ENCODE data around the gene ISY1.
"Not testable (repeated sequence)": the region's sequence is repeated elsewhere in the genome, so short reads cannot be mapped to it uniquely, and the experiment has no call there.

Gene ISY1

GRCh38 chr3:129173206-129173605 lies 12.3 kb upstream of the ISY1 start:
- Histone ChIP-seq H3F3A (ENCODE audit: low read depth) (peaks cover 4% of the 10 kb centered on the region; the same call in 1 of the 2 replicates), H3K36me3 (ENCODE audit: insufficient read depth, low read length) (peaks cover 48% of the 10 kb centered on the region), H3K9ac (ENCODE audit: low read depth, low read length, poor library complexity, severe bottlenecking) (no peak overlapping the region)

GRCh38 chr3:129166579-129167332 lies 5.9 kb upstream of the ISY1 start:
- H3K9ac ChIP-seq (ENCODE audit: low read depth, low read length, poor library complexity, severe bottlenecking): no peak overlapping the region
- no peak overlapping the region for H3K4me3 ChIP-seq (ENCODE audit: low read length, poor library complexity, severe bottlenecking)
- no peak overlapping the region for H2AFZ ChIP-seq (ENCODE audit: low read length)
- H4K20me1 ChIP-seq (ENCODE audit: insufficient read depth, low read length, poor library complexity, severe bottlenecking): peaks cover 26% of the 10 kb centered on the region
- peaks cover 48% of the 10 kb centered on the region for H3K36me3 ChIP-seq (ENCODE audit: insufficient read depth, low read length)
- no peak for TF ChIP-seq CTCF (conservative IDR thresholded peaks at IDR 0.05; ENCODE audit: low read length)
- no peak for TF ChIP-seq EZH2phosphoT487 (IDR thresholded peaks at IDR 0.05; ENCODE audit: borderline replicate concordance)
- no peaks in the 10 kb centered on the region for H3K9me2 ChIP-seq (replicated peaks; ENCODE audit: low read depth, low read length)
- peaks cover 4% of the 10 kb centered on the region for H3F3A ChIP-seq (ENCODE audit: low read depth)
- no peaks in the 10 kb centered on the region for H3K27me3 ChIP-seq (ENCODE audit: insufficient read depth, low read length, poor library complexity, severe bottlenecking)
- H3K4me1 ChIP-seq (ENCODE audit: insufficient read depth, low read length, poor library complexity, severe bottlenecking): peaks cover 11% of the 10 kb centered on the region
- no peaks in the 10 kb centered on the region for H3K9me3 ChIP-seq (ENCODE audit: insufficient read depth, low read depth, low read length)
- no peak overlapping the region for H3K4me2 ChIP-seq (ENCODE audit: low read depth, low read length, poor library complexity, severe bottlenecking)
- peaks cover 25% of the 10 kb centered on the region; the same call in 1 of the 2 replicates for H3K79me2 ChIP-seq (ENCODE audit: insufficient read depth, low read length)

More at GRCh38 chr3:129173206-129173605, 12.3 kb upstream of the ISY1 start:
- no peaks in the 10 kb centered on the region for H3K27me3 ChIP-seq (ENCODE audit: insufficient read depth, low read length, poor library complexity, severe bottlenecking)
- H3K4me1 ChIP-seq (ENCODE audit: insufficient read depth, low read length, poor library complexity, severe bottlenecking): peaks cover 26% of the 10 kb centered on the region
- H3K4me2 ChIP-seq (ENCODE audit: low read depth, low read length, poor library complexity, severe bottlenecking): peak overlapping the region; percentile 57
- peaks cover 82% of the 10 kb centered on the region for H3K79me2 ChIP-seq (ENCODE audit: insufficient read depth, low read length)
- peaks cover 86% of the 10 kb centered on the region for H4K20me1 ChIP-seq (ENCODE audit: insufficient read depth, low read length, poor library complexity, severe bottlenecking)
- no peak overlapping the region for H2AFZ ChIP-seq (ENCODE audit: low read length)
- no peaks in the 10 kb centered on the region for H3K9me2 ChIP-seq (replicated peaks; ENCODE audit: low read depth, low read length)
- peak overlapping the region; percentile 9 for H3K4me3 ChIP-seq (ENCODE audit: low read length, poor library complexity, severe bottlenecking)
- H3K9me3 ChIP-seq (ENCODE audit: insufficient read depth, low read depth, low read length): no peaks in the 10 kb centered on the region
- TF ChIP-seq CTCF (conservative IDR thresholded peaks at IDR 0.05; ENCODE audit: low read length) (no peak), EZH2phosphoT487 (IDR thresholded peaks at IDR 0.05; ENCODE audit: borderline replicate concordance) (no peak)

- peaks cover 17% of the 10 kb centered on the region for H4K20me1 ChIP-seq (ENCODE audit: insufficient read depth, low read length, poor library complexity, severe bottlenecking)
- peaks cover 38% of the 10 kb centered on the region for H3K36me3 ChIP-seq (ENCODE audit: insufficient read depth, low read length)
- H3F3A ChIP-seq (ENCODE audit: low read depth): not testable (repeated sequence)
Measured at GRCh38 chr3:129165594-129165993, 4.7 kb upstream of the ISY1 start.

More at GRCh38 chr3:129165594-129165993, 4.7 kb upstream of the ISY1 start:
- H3K4me2 ChIP-seq (ENCODE audit: low read depth, low read length, poor library complexity, severe bottlenecking); H3K27me3 ChIP-seq (ENCODE audit: insufficient read depth, low read length, poor library complexity, severe bottlenecking); H3K9me2 ChIP-seq (replicated peaks; ENCODE audit: low read depth, low read length); H3K9me3 ChIP-seq (ENCODE audit: insufficient read depth, low read depth, low read length); H2AFZ ChIP-seq (ENCODE audit: low read length); H3K9ac ChIP-seq (ENCODE audit: low read depth, low read length, poor library complexity, severe bottlenecking); H3K4me3 ChIP-seq (ENCODE audit: low read length, poor library complexity, severe bottlenecking): not testable (repeated sequence)
- peaks cover 15% of the 10 kb centered on the region for H3K79me2 ChIP-seq (ENCODE audit: insufficient read depth, low read length)
- H3K4me1 ChIP-seq (ENCODE audit: insufficient read depth, low read length, poor library complexity, severe bottlenecking): peaks cover 13% of the 10 kb centered on the region

All from Loucy (cell line).